CD4-positive, alpha-beta T cell (primary cell): Measurements from ENCODE around the gene CD4. TPM values are rescaled to one million over a fixed set of nuclear protein-coding genes. Genes with fewer than 3 reads are reported as not detected.
"Not testable (repeated sequence)": the region's sequence is repeated elsewhere in the genome, so short reads cannot be mapped to it uniquely, and the experiment has no call there.

Source experiments
- ATAC-seq: fragments of 200-7000 bp; cut with Tn5 transposase; one replicate; pipeline ENCODE4 v1.10.0; 2022; ENCODE audit warnings: mild to moderate bottlenecking; ENCODE audit not compliant: poor library complexity
- CTCF ChIA-PET: fragments of 350-600 bp; sonication (Branson Sonifier 250); formaldehyde crosslinking; loops from one replicate; lab custom pipeline; 2021; ENCODE audit warnings: antibody characterized with exemption, inconsistent platforms; lab: Charles Lee
- POLR2A ChIA-PET: fragments of 350-600 bp; sonication (Branson Sonifier 250); formaldehyde crosslinking; loops from one replicate; lab custom pipeline; 2021; ENCODE audit warnings: antibody characterized with exemption, inconsistent platforms; lab: Charles Lee
- DNase-seq, 14 experiments: peaks; one replicate each; pipeline ENCODE4 v3.0.0-alpha.2; 2013 to 2020; ENCODE audit warnings: mixed read lengths in 2 of 14
- H3K27ac ChIP-seq, 2 donors: one replicate each; pipeline versions ENCODE4 v1.5.1 to v1.7.0; 2013; ENCODE audit warnings: low read length in 2 of 2, low read depth in 1 of 2, mild to moderate bottlenecking in 1 of 2
- H3K27me3 ChIP-seq, 2 experiments: 1 replicate in 1 of 2; 2 replicates in 1 of 2; pipeline versions ENCODE4 v1.6.1 to v1.7.0; 2013; ENCODE audit warnings: low read length in 2 of 2, control low read depth in 1 of 2, mild to moderate bottlenecking in 1 of 2, moderate library complexity in 1 of 2; ENCODE audit not compliant: insufficient read depth in 2 of 2, control insufficient read depth in 1 of 2
- H3K36me3 ChIP-seq: one replicate; pipeline ENCODE4 v1.6.1; 2013; ENCODE audit warnings: low read length, control low read depth; ENCODE audit not compliant: insufficient read depth
- H3K4me1 ChIP-seq: one replicate; pipeline ENCODE4 v1.6.1; 2013; ENCODE audit warnings: low read length, control low read depth; ENCODE audit not compliant: insufficient read depth
- H3K4me3 ChIP-seq: one replicate; pipeline ENCODE4 v1.5.1; 2013; ENCODE audit warnings: mild to moderate bottlenecking, low read length, moderate library complexity
- H3K9me3 ChIP-seq, 2 experiments: 1 replicate in 1 of 2; 2 replicates in 1 of 2; pipeline versions ENCODE4 v1.6.1 to v1.7.0; 2013; ENCODE audit warnings: low read length in 2 of 2, mild to moderate bottlenecking in 2 of 2, control low read depth in 1 of 2, moderate library complexity in 1 of 2; ENCODE audit not compliant: control insufficient read depth in 1 of 2, insufficient read depth in 1 of 2
- H3K27ac Mint-ChIP-seq: one replicate; pipeline ENCODE4 v1.8.0; 2020; ENCODE audit warnings: mixed read lengths
- H3K27me3 Mint-ChIP-seq: one replicate; pipeline ENCODE4 v1.8.0; 2021; ENCODE audit warnings: mixed read lengths
- H3K36me3 Mint-ChIP-seq: one replicate; pipeline ENCODE4 v1.8.0; 2021; ENCODE audit warnings: low read depth, mixed read lengths
- H3K4me1 Mint-ChIP-seq: one replicate; pipeline ENCODE4 v1.8.0; 2021; ENCODE audit warnings: low read depth, mixed read lengths
- H3K4me3 Mint-ChIP-seq: one replicate; pipeline ENCODE4 v1.8.0; 2020; ENCODE audit warnings: mild to moderate bottlenecking, mixed read lengths
- H3K9me3 Mint-ChIP-seq: one replicate; pipeline ENCODE4 v1.8.0; 2020; ENCODE audit warnings: mixed read lengths
- intact Hi-C, 2 experiments: fragments of 100-400 bp; cut with DNase I in 1 of 2; cut with micrococcal nuclease in 1 of 2; formaldehyde crosslinking; loops; one replicate each; pipeline versions ENCODE4 v1.15.1 to v1.9.0; 2023 to 2025; cut with DNase I, micrococcal nuclease
- total RNA-seq, 174 experiments: library from RNA in 2 of 174; stranded (reverse) in 2 of 174; gene quantifications; one replicate each; pipeline ENCODE4 v1.2.3 and lab custom pipeline; 2021 to 2026
- TF ChIP-seq, protein P1 (sequence below): fragments of 200-600 bp; IDR thresholded peaks from one replicate; pipeline ENCODE4 v1.8.0; 2022; ENCODE audit warnings: antibody characterized with exemption, mild to moderate bottlenecking

CD4 gene
- total RNA-seq, 2 experiments from 2014 or later, result 134 to 136 TPM

- intact Hi-C loops, result no loop called here
- Histone ChIP-seq H3K4me1 (peaks cover 18% of the 10 kb centered on the region), H3K36me3 (peaks cover 58% of the 10 kb centered on the region), H3K4me3 (no peak overlapping the region), H3K9me3 (no peaks in the 10 kb centered on the region), H3K27me3 (no peaks in the 10 kb centered on the region), H3K27ac (no peak overlapping the region)
- no peak for ATAC-seq
- no peak for DNase-seq
- Mint-ChIP-seq H3K4me1 (peaks cover 19% of the 10 kb centered on the region), H3K4me3 (no peak overlapping the region), H3K27me3 (no peaks in the 10 kb centered on the region), H3K36me3 (peaks cover 66% of the 10 kb centered on the region), H3K9me3 (no peaks in the 10 kb centered on the region), H3K27ac (no peak overlapping the region)
- ChIA-PET CTCF (interaction anchor here (0.7 to 1.8 kb wide), 3 partner anchors 9 to 74 kb away, joined by 3 to 7 read pairs (median 5); no protein-coding TSS in a partner anchor), POLR2A (interaction anchor here (1.9 kb wide), 1 partner anchor 9 kb away, joined by 6 read pairs; the partner anchor contains the start of gene SPSB2)
- TF ChIP-seq, protein P1, sequence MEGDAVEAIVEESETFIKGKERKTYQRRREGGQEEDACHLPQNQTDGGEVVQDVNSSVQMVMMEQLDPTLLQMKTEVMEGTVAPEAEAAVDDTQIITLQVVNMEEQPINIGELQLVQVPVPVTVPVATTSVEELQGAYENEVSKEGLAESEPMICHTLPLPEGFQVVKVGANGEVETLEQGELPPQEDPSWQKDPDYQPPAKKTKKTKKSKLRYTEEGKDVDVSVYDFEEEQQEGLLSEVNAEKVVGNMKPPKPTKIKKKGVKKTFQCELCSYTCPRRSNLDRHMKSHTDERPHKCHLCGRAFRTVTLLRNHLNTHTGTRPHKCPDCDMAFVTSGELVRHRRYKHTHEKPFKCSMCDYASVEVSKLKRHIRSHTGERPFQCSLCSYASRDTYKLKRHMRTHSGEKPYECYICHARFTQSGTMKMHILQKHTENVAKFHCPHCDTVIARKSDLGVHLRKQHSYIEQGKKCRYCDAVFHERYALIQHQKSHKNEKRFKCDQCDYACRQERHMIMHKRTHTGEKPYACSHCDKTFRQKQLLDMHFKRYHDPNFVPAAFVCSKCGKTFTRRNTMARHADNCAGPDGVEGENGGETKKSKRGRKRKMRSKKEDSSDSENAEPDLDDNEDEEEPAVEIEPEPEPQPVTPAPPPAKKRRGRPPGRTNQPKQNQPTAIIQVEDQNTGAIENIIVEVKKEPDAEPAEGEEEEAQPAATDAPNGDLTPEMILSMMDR, result no peak
These were observed 74.4 kb downstream of the CD4 start for GRCh38 chr12:6863586-6864321.

DNA sequence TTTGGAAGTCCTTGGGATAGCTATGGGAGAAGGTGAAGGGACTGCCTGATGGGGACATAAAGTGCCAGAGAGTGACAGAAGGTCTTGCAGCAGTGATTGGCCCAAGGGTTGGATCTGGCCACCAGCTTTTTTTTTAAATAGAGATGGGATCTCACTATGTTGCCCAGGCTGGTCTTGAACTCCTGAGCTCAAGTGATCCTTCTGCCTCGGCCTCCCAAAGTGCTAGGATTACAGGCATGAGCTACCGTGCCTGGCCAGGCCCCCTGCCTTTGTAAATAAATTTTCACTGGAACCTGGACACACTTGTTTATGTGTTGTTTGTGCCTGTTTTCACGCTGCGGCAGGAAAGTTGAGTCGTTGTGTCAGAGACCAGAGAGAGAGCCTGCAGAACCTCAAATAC is 76.0 kb downstream of the CD4 start:
- not testable (repeated sequence) for H3K9me3 Mint-ChIP-seq, ATAC-seq, H3K27ac Mint-ChIP-seq, DNase-seq, H3K27ac ChIP-seq, H3K27me3 ChIP-seq, H3K27me3 Mint-ChIP-seq, H3K4me3 ChIP-seq, H3K9me3 ChIP-seq
- Mint-ChIP-seq H3K4me3 (peak overlapping the region; percentile 94), H3K36me3 (peaks cover 60% of the 10 kb centered on the region), H3K4me1 (peaks cover 33% of the 10 kb centered on the region)
- Histone ChIP-seq H3K36me3 (peaks cover 56% of the 10 kb centered on the region), H3K4me1 (peaks cover 30% of the 10 kb centered on the region)
- intact Hi-C loops, result loop anchor here in 1 of 2 experiments (5.0 kb wide), 1 partner anchor 77 kb away; the partner anchor contains the start of genes C12orf57 and RNU7-1
- ChIA-PET CTCF (interaction anchor here (1.2 to 1.8 kb wide), 2 partner anchors 26 to 153 kb away, joined by 3 to 5 read pairs; partner anchors contain the start of gene LPCAT3), POLR2A (interaction anchor here (1.9 to 5.7 kb wide), 2 partner anchors 7 to 12 kb away, joined by 6 to 90 read pairs; partner anchors contain the start of genes CDCA3, SPSB2 and USP5)

DNA sequence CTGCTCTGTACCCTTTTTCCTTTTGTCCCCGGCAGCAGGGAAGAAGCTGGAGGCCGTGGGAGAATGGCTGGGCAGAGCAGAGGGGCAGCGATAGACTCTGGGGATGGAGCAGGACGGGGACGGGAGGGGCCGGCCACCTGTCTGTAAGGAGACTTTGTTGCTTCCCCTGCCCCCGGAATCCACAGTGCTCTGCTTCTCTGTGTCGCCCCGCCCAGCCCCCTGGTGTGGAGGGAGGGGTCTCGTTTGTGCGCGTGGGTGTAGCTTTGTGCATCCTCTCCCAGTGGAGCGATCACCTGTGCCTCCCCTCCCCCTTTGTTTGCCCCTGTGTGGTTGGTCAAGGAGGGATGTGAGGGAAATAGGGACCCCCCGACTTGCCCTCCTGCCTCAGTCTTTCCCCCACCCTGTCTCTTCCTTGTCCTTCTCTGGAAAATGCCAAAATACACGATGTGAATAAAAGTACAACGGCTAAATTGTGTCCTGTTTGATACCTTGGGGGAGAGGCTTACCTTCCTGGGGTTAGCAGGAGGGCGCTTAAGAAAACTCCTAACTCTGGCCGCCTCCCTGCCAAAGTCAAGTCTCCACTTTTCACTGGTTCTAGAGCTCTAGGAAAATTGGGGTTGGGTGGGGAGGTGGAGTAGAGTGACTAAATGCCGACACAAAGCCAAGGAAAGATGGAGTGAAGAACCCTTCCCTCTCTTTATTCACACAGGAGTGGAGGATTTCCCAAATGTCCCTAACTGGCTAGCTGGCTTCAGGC is 77.0 kb downstream of the CD4 start:
- H3K4me1 ChIP-seq, result peaks cover 40% of the 10 kb centered on the region
- no peaks in the 10 kb centered on the region for H3K9me3 Mint-ChIP-seq
- no peaks in the 10 kb centered on the region for H3K27me3 ChIP-seq
- peak overlapping the region; percentile 68 for H3K4me3 ChIP-seq
- no peak for DNase-seq
- peaks cover 43% of the 10 kb centered on the region for H3K4me1 Mint-ChIP-seq
- H3K27ac ChIP-seq, result peak overlapping the region; percentile 73 to 78
- H3K27me3 Mint-ChIP-seq, result no peaks in the 10 kb centered on the region
- H3K4me3 Mint-ChIP-seq, result peak overlapping the region; percentile 94
- peaks cover 55% of the 10 kb centered on the region for H3K36me3 ChIP-seq
- TF ChIP-seq, protein P1, result no peak
- H3K36me3 Mint-ChIP-seq, result peaks cover 59% of the 10 kb centered on the region
- H3K9me3 ChIP-seq, result no peaks in the 10 kb centered on the region
- intact Hi-C loops, result loop anchor here (2.0 to 5.0 kb wide), 2 partner anchors 14 to 76 kb away; partner anchors contain the start of genes C12orf57 (in 1 of the 2), RNU7-1 (in 1 of the 2) and USP5 (in 1 of the 2)
- ChIA-PET POLR2A (interaction anchor here (0.9 to 5.7 kb wide), 8 partner anchors 13 to 143 kb away, joined by 3 to 90 read pairs (median 10); partner anchors contain the start of genes CDCA3, COPS7A, P3H3 and USP5), CTCF (interaction anchor here (1.5 to 10.3 kb wide), 4 partner anchors 14 to 95 kb away, joined by 3 to 153 read pairs (median 24); partner anchors contain the start of genes CDCA3 and USP5)
- peak overlapping the region; percentile 80 for H3K27ac Mint-ChIP-seq
- no peak for ATAC-seq
